Neuron (in vitro differentiated cells): ENCODE data around the gene GSTT2B.
"Not testable (repeated sequence)": the region's sequence is repeated elsewhere in the genome, so short reads cannot be mapped to it uniquely, and the experiment has no call there.

Source experiments
- H2AFZ ChIP-seq: one replicate; pipeline ENCODE4 v1.6.1; 2013; ENCODE audit warnings: low read depth, mild to moderate bottlenecking, inconsistent platforms, low read length, moderate library complexity
- H3K27me3 ChIP-seq: one replicate; pipeline ENCODE4 v1.6.1; 2013; ENCODE audit warnings: low read length; ENCODE audit not compliant: insufficient read depth
- H3K36me3 ChIP-seq: one replicate; pipeline ENCODE4 v1.6.1; 2013; ENCODE audit warnings: low read length; ENCODE audit not compliant: insufficient read depth
- H3K4me1 ChIP-seq: one replicate; pipeline ENCODE4 v1.6.1; 2013; ENCODE audit warnings: low read length; ENCODE audit not compliant: insufficient read depth
- H3K4me3 ChIP-seq: 2 replicates; pipeline ENCODE4 v1.5.1; 2013; ENCODE audit warnings: mild to moderate bottlenecking, low read length, moderate library complexity
- H3K9me3 ChIP-seq: one replicate; pipeline ENCODE4 v1.6.1; 2013; ENCODE audit warnings: low read length

GSTT2B gene

GRCh38 chr22:23961084-23961771 lies at the start of gene GSTT2B:
TSS of gene GSTT2B (minus strand) at chr22:23961195. CDS start at chr22:23961131, 64 bp downstream.
- H3K9me3 ChIP-seq, H3K36me3 ChIP-seq, H3K27me3 ChIP-seq, H3K4me1 ChIP-seq, H2AFZ ChIP-seq, H3K4me3 ChIP-seq: not testable (repeated sequence)

GRCh38 chr22:24010018-24010391 lies 49.0 kb upstream of the GSTT2B start:
- Histone ChIP-seq H3K27me3 (peaks cover 3% of the 10 kb centered on the region), H3K4me3 (no peak overlapping the region), H3K4me1 (peaks cover 5% of the 10 kb centered on the region), H3K9me3 (peaks cover 4% of the 10 kb centered on the region), H3K36me3 (no peaks in the 10 kb centered on the region), H2AFZ (no peak overlapping the region)

- Histone ChIP-seq H3K4me3 (no peak overlapping the region), H3K27me3 (peaks cover 3% of the 10 kb centered on the region), H3K36me3 (no peaks in the 10 kb centered on the region), H3K4me1 (peaks cover 5% of the 10 kb centered on the region), H2AFZ (no peak overlapping the region), H3K9me3 (peaks cover 4% of the 10 kb centered on the region)
These were observed 48.4 kb upstream of the GSTT2B start for GRCh38 chr22:24009227-24010017.

- peaks cover 3% of the 10 kb centered on the region for H3K27me3 ChIP-seq
- H3K4me1 ChIP-seq, result peaks cover 5% of the 10 kb centered on the region
- H3K36me3 ChIP-seq, result no peaks in the 10 kb centered on the region
- H2AFZ ChIP-seq, result no peak overlapping the region
- H3K4me3 ChIP-seq, result no peak overlapping the region
- H3K9me3 ChIP-seq, result peaks cover 4% of the 10 kb centered on the region
These were observed 47.6 kb upstream of the GSTT2B start for GRCh38 chr22:24008381-24009226.

- Histone ChIP-seq H3K9me3 (peaks cover 4% of the 10 kb centered on the region), H3K4me3 (no peak overlapping the region), H3K4me1 (peaks cover 5% of the 10 kb centered on the region), H2AFZ (no peak overlapping the region), H3K27me3 (peaks cover 3% of the 10 kb centered on the region), H3K36me3 (no peaks in the 10 kb centered on the region)
These were observed 47.0 kb upstream of the GSTT2B start for GRCh38 chr22:24008022-24008283.

DNA sequence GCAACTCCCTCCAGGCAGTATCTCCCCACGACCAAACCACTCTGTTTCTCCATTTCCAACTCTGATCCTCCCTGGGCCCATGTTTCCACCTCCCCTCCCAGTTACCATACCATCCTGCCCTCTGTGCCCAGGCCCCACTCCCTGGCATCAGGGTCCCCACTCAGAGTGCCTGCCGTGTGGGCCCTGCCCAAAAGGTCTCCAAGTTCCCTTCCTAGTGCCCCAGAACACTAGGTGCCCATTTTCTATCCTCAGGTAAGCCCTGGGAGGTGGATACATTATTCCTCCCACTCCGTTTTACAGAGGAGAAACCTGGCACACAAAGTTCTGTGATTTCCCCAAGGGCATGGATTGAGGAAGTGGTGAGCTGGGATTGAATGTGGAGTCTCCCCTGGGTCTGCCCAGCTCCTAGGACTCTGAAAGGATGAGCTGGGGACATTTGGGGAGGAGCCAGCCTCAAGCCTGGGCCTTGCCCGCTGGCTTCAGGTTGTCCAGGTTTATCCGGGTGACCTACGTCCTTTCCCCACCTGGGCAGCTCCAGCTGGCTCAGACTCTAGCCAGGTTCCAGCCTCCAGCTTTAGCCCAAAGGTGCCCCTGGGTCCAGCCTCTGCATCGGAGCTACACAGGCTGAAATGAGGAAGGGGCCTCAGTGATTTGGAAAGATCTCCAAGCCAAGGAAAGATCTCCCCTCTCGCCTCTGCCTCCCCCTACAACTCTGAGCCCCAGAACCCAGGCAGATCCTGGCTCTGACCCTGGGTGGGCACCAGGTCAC lies 46.4 kb upstream of the GSTT2B start:
- H3K9me3 ChIP-seq, result peaks cover 4% of the 10 kb centered on the region
- peaks cover 3% of the 10 kb centered on the region for H3K4me1 ChIP-seq
- no peaks in the 10 kb centered on the region for H3K36me3 ChIP-seq
- H2AFZ ChIP-seq, result no peak overlapping the region
- H3K27me3 ChIP-seq, result peaks cover 3% of the 10 kb centered on the region
- no peak overlapping the region for H3K4me3 ChIP-seq

- Histone ChIP-seq H3K9me3 (peaks cover 4% of the 10 kb centered on the region), H3K27me3 (peaks cover 3% of the 10 kb centered on the region), H2AFZ (no peak overlapping the region), H3K36me3 (no peaks in the 10 kb centered on the region), H3K4me3 (no peak overlapping the region), H3K4me1 (no peaks in the 10 kb centered on the region)
These were observed 45.9 kb upstream of the GSTT2B start for GRCh38 chr22:24006914-24007214.

GRCh38 chr22:24006207-24006913 lies 45.4 kb upstream of the GSTT2B start:
- Histone ChIP-seq H3K4me1 (no peaks in the 10 kb centered on the region), H3K4me3 (no peak overlapping the region), H3K36me3 (no peaks in the 10 kb centered on the region), H3K9me3 (peaks cover 4% of the 10 kb centered on the region), H3K27me3 (peaks cover 3% of the 10 kb centered on the region), H2AFZ (no peak overlapping the region)

GRCh38 chr22:24005201-24005600 lies 44.2 kb upstream of the GSTT2B start, which contains the start of gene GSTT4:
TSS of gene GSTT4 (minus strand) at chr22:24005453. CDS start at chr22:24005356, 97 bp downstream.
- Histone ChIP-seq H3K36me3 (no peaks in the 10 kb centered on the region), H3K9me3 (peaks cover 4% of the 10 kb centered on the region), H3K4me1 (no peaks in the 10 kb centered on the region), H3K27me3 (peaks cover 3% of the 10 kb centered on the region), H3K4me3 (no peak within 1 kb of the TSS), H2AFZ (no peak within 1 kb of the TSS)

- no peak overlapping the region for H3K4me3 ChIP-seq
- no peak overlapping the region for H2AFZ ChIP-seq
- peaks cover 4% of the 10 kb centered on the region for H3K9me3 ChIP-seq
- H3K4me1 ChIP-seq, result no peaks in the 10 kb centered on the region
- peaks cover 3% of the 10 kb centered on the region for H3K27me3 ChIP-seq
- H3K36me3 ChIP-seq, result no peaks in the 10 kb centered on the region
These were observed 42.9 kb upstream of the GSTT2B start for GRCh38 chr22:24003887-24004286.

- H2AFZ ChIP-seq, result no peak overlapping the region
- H3K4me3 ChIP-seq, result no peak overlapping the region
- peaks cover 1% of the 10 kb centered on the region for H3K27me3 ChIP-seq
- no peaks in the 10 kb centered on the region for H3K4me1 ChIP-seq
- peaks cover 4% of the 10 kb centered on the region for H3K9me3 ChIP-seq
- no peaks in the 10 kb centered on the region for H3K36me3 ChIP-seq
These were observed 41.9 kb upstream of the GSTT2B start for GRCh38 chr22:24002851-24003250.

- H3K9me3 ChIP-seq, result peaks cover 4% of the 10 kb centered on the region
- H3K4me1 ChIP-seq, result no peaks in the 10 kb centered on the region
- H3K4me3 ChIP-seq, result no peak overlapping the region
- H3K27me3 ChIP-seq, result no peaks in the 10 kb centered on the region
- H3K36me3 ChIP-seq, result no peaks in the 10 kb centered on the region
- H2AFZ ChIP-seq, result no peak overlapping the region
These were observed 41.3 kb upstream of the GSTT2B start for GRCh38 chr22:24002272-24002671.
